Esophagus squamous epithelium (tissue), 4 donors: Measurements from ENCODE around the gene MECP2.

Experiments used
- CTCF ChIP-seq, 6 experiments: fragments of 450-650 bp in 4 of 6; fragments of 200-600 bp in 2 of 6; sonication (generic) in 2 of 6; IDR thresholded peaks; one replicate each; pipeline ENCODE4 v1.5.1; 2016 to 2019; ENCODE audit warnings: antibody characterized with exemption in 6 of 6, mild to moderate bottlenecking in 4 of 6, moderate library complexity in 4 of 6
- POLR2A ChIP-seq, 4 donors: fragments of 450-650 bp; IDR thresholded peaks; one replicate each; pipeline ENCODE4 v1.6.1; 2017; ENCODE audit warnings: antibody characterized with exemption in 4 of 4, mild to moderate bottlenecking in 4 of 4, moderate library complexity in 3 of 4

- TF ChIP-seq CTCF (IDR thresholded peaks at IDR 0.05) (no peak), POLR2A (IDR thresholded peaks at IDR 0.05) (no peak)
Measured at GRCh38 chrX:154094833-154095232, 2.7 kb downstream of the MECP2 start.
